Endothelial cell of umbilical vein (primary cell): Measurements from ENCODE around the gene PARD3B. TPM values are rescaled to one million over a fixed set of nuclear protein-coding genes. Genes with fewer than 3 reads are reported as not detected.

Experiments
- BruUV-seq: library from RNA; stranded (reverse); fragments of 400-500 nt; replicated peaks from 2 replicates; lab custom pipeline; 2021; lab: Mats Ljungman, UMichigan
- CTCF ChIA-PET: fragments of 300-600, 350-600 bp; sonication (Branson Sonifier 250); formaldehyde crosslinking; loops from one replicate; lab custom pipeline; 2021; ENCODE audit warnings: antibody characterized with exemption, inconsistent platforms; lab: Charles Lee
- POLR2A ChIA-PET: fragments of 300-600, 350-600 bp; sonication (Branson Sonifier 250); formaldehyde crosslinking; loops from one replicate; lab custom pipeline; 2021; ENCODE audit warnings: antibody characterized with exemption, inconsistent platforms; lab: Charles Lee
- DNase-seq: peaks from one replicate; pipeline ENCODE4 v3.0.0-alpha.2; 2011; ENCODE audit warnings: low read depth, low spot score
- FAIRE-seq: peaks from 2 replicates; lab custom pipeline; 2011; peaks lifted over from hg19 to GRCh38; lab: Jason Lieb, UNC
- H2AFZ ChIP-seq: 2 replicates; pipeline ENCODE4 v1.6.0; 2012; ENCODE audit warnings: low read depth, low read length, control low read depth, inconsistent platforms
- H3K27ac ChIP-seq: 2 replicates; pipeline ENCODE4 v1.5.1; 2011; ENCODE audit warnings: low read depth, mild to moderate bottlenecking, control low read depth, low read length, moderate library complexity; ENCODE audit not compliant: insufficient read depth
- H3K27me3 ChIP-seq, 2 experiments: 2 replicates each; pipeline versions ENCODE4 v1.6.0 to v1.6.1; 2011; ENCODE audit warnings: low read length in 2 of 2, mixed read lengths in 1 of 2; ENCODE audit not compliant: control insufficient read depth in 2 of 2, insufficient read depth in 2 of 2
- H3K36me3 ChIP-seq, 2 experiments: 2 replicates in 1 of 2; 3 replicates in 1 of 2; pipeline ENCODE4 v1.5.1; 2011; ENCODE audit warnings: low read length in 2 of 2, mild to moderate bottlenecking in 1 of 2, moderate library complexity in 1 of 2; ENCODE audit not compliant: control insufficient read depth in 2 of 2, insufficient read depth in 2 of 2; ENCODE audit errors: extremely low read depth in 1 of 2
- H3K4me1 ChIP-seq: 3 replicates; pipeline ENCODE4 v1.5.1; 2011; ENCODE audit warnings: mild to moderate bottlenecking, low read length; ENCODE audit not compliant: control insufficient read depth, insufficient read depth; ENCODE audit errors: extremely low read depth
- H3K4me2 ChIP-seq: 2 replicates; pipeline ENCODE4 v1.6.1; 2011; ENCODE audit warnings: low read length, control low read depth, mixed read lengths; ENCODE audit not compliant: insufficient read depth
- H3K4me3 ChIP-seq, 3 experiments: fragments of 200-600 bp in 1 of 3; sonication (generic), shearing (Covaris generic) in 1 of 3; replicated peaks in 1 of 3; 2 replicates each; pipeline ENCODE4 v1.5.1; 2011 to 2016; ENCODE audit warnings: control low read depth in 3 of 3, low read length in 3 of 3, mild to moderate bottlenecking in 2 of 3, inconsistent platforms in 1 of 3, low read depth in 1 of 3, moderate library complexity in 1 of 3; ENCODE audit not compliant: insufficient read depth in 1 of 3
- H3K79me2 ChIP-seq: 2 replicates; pipeline ENCODE4 v1.6.0; 2012; ENCODE audit warnings: low read length, inconsistent platforms; ENCODE audit not compliant: control insufficient read depth, insufficient read depth
- H3K9ac ChIP-seq: replicated peaks from 2 replicates; pipeline ENCODE3; 2011; ENCODE audit warnings: low read length, control low read depth; ENCODE audit not compliant: insufficient read depth; ENCODE audit errors: extremely low read depth
- H3K9me1 ChIP-seq: replicated peaks from 3 replicates; pipeline ENCODE4 v1.6.0; 2011; ENCODE audit warnings: mild to moderate bottlenecking, low read length; ENCODE audit not compliant: control insufficient read depth, insufficient read depth; ENCODE audit errors: extremely low read depth
- H3K9me3 ChIP-seq: replicated peaks from 2 replicates; pipeline ENCODE4 v1.5.1; 2012; ENCODE audit warnings: low read length, inconsistent platforms; ENCODE audit not compliant: control insufficient read depth, insufficient read depth
- H4K20me1 ChIP-seq: replicated peaks from 2 replicates; pipeline ENCODE3; 2011; ENCODE audit warnings: mild to moderate bottlenecking, low read length; ENCODE audit not compliant: control insufficient read depth, insufficient read depth; ENCODE audit errors: extremely low read depth
- CTCF ChIP-seq, 2 donors: IDR thresholded peaks; 1 replicate in 1 of 2; 2 replicates in 1 of 2; pipeline ENCODE4 v1.5.1; 2011; ENCODE audit warnings: low read length in 2 of 2, mild to moderate bottlenecking in 2 of 2, moderate library complexity in 2 of 2, control low read depth in 1 of 2, inconsistent platforms in 1 of 2, low read depth in 1 of 2; ENCODE audit not compliant: insufficient read depth in 1 of 2; ENCODE audit errors: extremely low read depth in 1 of 2
- EZH2 ChIP-seq: IDR thresholded peaks from 2 replicates; pipeline ENCODE4 v1.6.1; 2012; ENCODE audit warnings: borderline replicate concordance, low read depth, mild to moderate bottlenecking, moderate library complexity, low read length, inconsistent platforms; ENCODE audit not compliant: severe bottlenecking
- FOS ChIP-seq: IDR thresholded peaks from 2 replicates; pipeline ENCODE4 v1.6.1; 2011; ENCODE audit warnings: mild to moderate bottlenecking, low read length, moderate library complexity, borderline replicate concordance; ENCODE audit not compliant: insufficient read depth
- GATA2 ChIP-seq: IDR thresholded peaks from 2 replicates; pipeline ENCODE4 v1.7.0; 2011; ENCODE audit warnings: low read depth, mild to moderate bottlenecking, moderate library complexity, mixed read lengths, low read length; ENCODE audit not compliant: insufficient read length, insufficient read depth
- JUN ChIP-seq: IDR thresholded peaks from 2 replicates; pipeline ENCODE4 v1.6.1; 2011; ENCODE audit warnings: borderline replicate concordance, low read depth; ENCODE audit not compliant: insufficient read length, insufficient read depth
- MAX ChIP-seq: IDR thresholded peaks from 2 replicates; pipeline ENCODE4 v1.6.1; 2011; ENCODE audit not compliant: insufficient read depth, insufficient read length
- MYC ChIP-seq: IDR thresholded peaks from one replicate; pipeline ENCODE4 v1.6.1; 2011; ENCODE audit warnings: mild to moderate bottlenecking, low read depth, low read length
- POLR2A ChIP-seq: IDR thresholded peaks from 2 replicates; pipeline ENCODE4 v1.6.1; 2012; ENCODE audit warnings: low read depth, mild to moderate bottlenecking, control low read depth, low read length
- POLR2AphosphoS5 ChIP-seq: IDR thresholded peaks from 2 replicates; pipeline ENCODE4 v1.6.1; 2012; ENCODE audit warnings: low read depth, mild to moderate bottlenecking, control low read depth, low read length, moderate library complexity; ENCODE audit not compliant: insufficient read depth
- dilution Hi-C: fragments of 300-500 bp; cut with MboI; formaldehyde crosslinking; loops from one replicate; pipeline ENCODE4 v1.15.0; 2019; ENCODE audit warnings: low sequenced_read_pairs; ENCODE audit not compliant: extremely low pct_ligation_motif_present
- intact Hi-C: fragments of 100-400 bp; cut with micrococcal nuclease; formaldehyde crosslinking; loops from one replicate; pipeline ENCODE4 v1.10.0; 2022
- polyA plus RNA-seq, 4 experiments: library from polyadenylated mRNA; depleted of rRNA in 3 of 4; stranded (reverse) in 3 of 4; unstranded in 1 of 4; fragments of >200 nt; gene quantifications; 2 replicates each; pipeline versions ENCODE4 v1.2.1 to v1.2.3, GENCODE V29; 2011 to 2012; ENCODE audit warnings: missing spikeins in 1 of 4
- total RNA-seq: library from RNA; stranded (reverse); gene quantifications from 2 replicates; pipeline ENCODE4 v1.2.3, GENCODE V29; 2021

PARD3B gene
- total and polyA plus RNA-seq, 2 donors (not counting 3 experiments of a cell fraction or from before 2014, with no cell fraction given), result 2.2 to 30.9 TPM

- DNase-seq, result no peak
- Histone ChIP-seq H3K4me3 (no peak overlapping the region), H3K27ac (no peak overlapping the region), H3K4me2 (no peak overlapping the region), H3K4me1 (no peaks in the 10 kb centered on the region), H2AFZ (no peak overlapping the region), H3K9me1 (no peaks in the 10 kb centered on the region), H3K9me3 (no peaks in the 10 kb centered on the region), H4K20me1 (no peaks in the 10 kb centered on the region), H3K27me3 (no peaks in the 10 kb centered on the region), H3K36me3 (no peaks in the 10 kb centered on the region), H3K9ac (no peak overlapping the region), H3K79me2 (no peaks in the 10 kb centered on the region)
- CTCF ChIA-PET, result no interaction called here
- POLR2A ChIA-PET, result no interaction called here
- no peak for FAIRE-seq
- dilution Hi-C loops (no loop called here), intact Hi-C loops (no loop called here)
- TF ChIP-seq POLR2A, result no peak
- TF ChIP-seq FOS, result no peak
- no peak for TF ChIP-seq MYC
- no peak for TF ChIP-seq JUN
- no peak for TF ChIP-seq CTCF (IDR thresholded peaks at IDR 0.05; ENCODE audit: extremely low read depth in 1 of 2, insufficient read depth in 1 of 2, low read depth in 1 of 2, low read length in 2 of 2)
- TF ChIP-seq POLR2AphosphoS5, result no peak
- no peak for TF ChIP-seq GATA2
- no peak for TF ChIP-seq MAX
- TF ChIP-seq EZH2, result no peak
- BruUV-seq, result no TSS peak
These were observed 176.9 kb downstream of the PARD3B start for GRCh38 chr2:204722207-204722606.
